ENCODE data around the gene MEIS1. TPM values are rescaled to one million over a fixed set of nuclear protein-coding genes. Genes with fewer than 3 reads are reported as not detected.

The MEIS1 gene
- total RNA-seq, 1 donor = 107 TPM

- no peak for TF ChIP-seq CTCF (IDR thresholded peaks at IDR 0.05; ENCODE audit: insufficient read depth, low read depth, low read length)
- no peak for DNase-seq (ENCODE audit: low read depth)
- H3K4me3 ChIP-seq (ENCODE audit: low read depth, low read length) = no peak overlapping the region
Measured at GRCh38 chr2:66467718-66468117, 32.8 kb downstream of the MEIS1 start.

- no peak for TF ChIP-seq CTCF (IDR thresholded peaks at IDR 0.05; ENCODE audit: insufficient read depth, low read depth, low read length)
- no peak overlapping the region for H3K4me3 ChIP-seq (ENCODE audit: low read depth, low read length)
- DNase-seq (ENCODE audit: low read depth) = no peak
Measured at GRCh38 chr2:66469214-66469902, 34.4 kb downstream of the MEIS1 start.

GRCh38 chr2:66470199-66470598 is 35.3 kb downstream of the MEIS1 start:
- H3K4me3 ChIP-seq (ENCODE audit: low read depth, low read length) = no peak overlapping the region
- TF ChIP-seq CTCF (IDR thresholded peaks at IDR 0.05; ENCODE audit: insufficient read depth, low read depth, low read length) = no peak
- no peak for DNase-seq (ENCODE audit: low read depth)

- TF ChIP-seq CTCF (IDR thresholded peaks at IDR 0.05; ENCODE audit: insufficient read depth, low read depth, low read length) = no peak
- DNase-seq (ENCODE audit: low read depth) = no peak
- no peak overlapping the region for H3K4me3 ChIP-seq (ENCODE audit: low read depth, low read length)
Measured at GRCh38 chr2:66472225-66472843, 37.4 kb downstream of the MEIS1 start.

- DNase-seq (ENCODE audit: low read depth) = no peak
- no peak for TF ChIP-seq CTCF (IDR thresholded peaks at IDR 0.05; ENCODE audit: insufficient read depth, low read depth, low read length)
- H3K4me3 ChIP-seq (ENCODE audit: low read depth, low read length) = no peak overlapping the region
Measured at GRCh38 chr2:66477135-66477842, 42.4 kb downstream of the MEIS1 start.

GRCh38 chr2:66478299-66478698 is 43.4 kb downstream of the MEIS1 start:
- no peak for TF ChIP-seq CTCF (IDR thresholded peaks at IDR 0.05; ENCODE audit: insufficient read depth, low read depth, low read length)
- no peak overlapping the region for H3K4me3 ChIP-seq (ENCODE audit: low read depth, low read length)
- DNase-seq (ENCODE audit: low read depth) = no peak

Measured in fibroblast of villous mesenchyme (primary cell).